Femur (tissue), 1 donor: ENCODE data around the gene SHISA6.

Source experiments
- DNase-seq: peaks from one replicate; pipeline ENCODE4 v3.0.0-alpha.2; 2017

The SHISA6 gene

GRCh38 chr17:11461993-11462548, 221.1 kb downstream of the SHISA6 start:
- DNase-seq = no peak

- no peak for DNase-seq
Measured at GRCh38 chr17:11467639-11468038, 226.6 kb downstream of the SHISA6 start.

DNA sequence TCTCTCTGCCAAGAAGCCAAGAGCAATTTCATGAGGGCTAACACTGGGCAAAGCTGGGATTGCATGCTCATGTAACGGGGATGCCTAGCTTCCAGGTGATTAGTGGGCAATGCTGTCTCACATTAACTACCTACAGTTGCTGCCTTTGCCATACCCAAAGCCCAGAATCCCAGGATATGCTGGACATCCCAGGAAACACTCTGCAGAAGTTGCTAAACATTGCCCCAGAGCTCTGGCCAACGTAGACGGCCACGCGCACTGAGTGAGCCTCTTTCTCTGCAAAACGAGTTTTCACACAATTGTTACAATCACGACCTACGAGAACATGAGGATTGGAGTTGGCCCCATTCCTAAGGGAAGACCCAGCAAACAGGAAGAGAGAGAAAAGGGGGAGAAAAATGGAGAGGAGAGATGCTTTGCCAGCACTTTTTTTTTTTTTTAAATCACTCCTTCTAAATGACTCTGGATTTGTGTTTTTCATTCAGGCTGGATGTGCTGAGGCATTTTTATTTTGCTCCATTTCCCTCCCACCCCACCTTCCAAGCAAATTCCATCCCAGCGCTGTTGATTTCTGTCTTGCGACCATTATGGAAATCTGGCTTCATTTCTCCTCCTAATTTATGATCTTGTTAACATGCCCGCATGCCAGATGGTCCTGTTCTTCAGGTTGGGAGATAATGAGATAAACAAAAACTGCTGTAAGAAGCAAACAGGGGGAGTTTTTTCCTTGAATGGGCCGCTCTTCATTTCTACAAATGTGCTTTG, 244.5 kb downstream of the SHISA6 start:
- DNase-seq = no peak

GRCh38 chr17:11486101-11486867, 245.3 kb downstream of the SHISA6 start:
- no peak for DNase-seq

- no peak for DNase-seq
Measured at GRCh38 chr17:11486868-11487310, 245.9 kb downstream of the SHISA6 start.

DNA sequence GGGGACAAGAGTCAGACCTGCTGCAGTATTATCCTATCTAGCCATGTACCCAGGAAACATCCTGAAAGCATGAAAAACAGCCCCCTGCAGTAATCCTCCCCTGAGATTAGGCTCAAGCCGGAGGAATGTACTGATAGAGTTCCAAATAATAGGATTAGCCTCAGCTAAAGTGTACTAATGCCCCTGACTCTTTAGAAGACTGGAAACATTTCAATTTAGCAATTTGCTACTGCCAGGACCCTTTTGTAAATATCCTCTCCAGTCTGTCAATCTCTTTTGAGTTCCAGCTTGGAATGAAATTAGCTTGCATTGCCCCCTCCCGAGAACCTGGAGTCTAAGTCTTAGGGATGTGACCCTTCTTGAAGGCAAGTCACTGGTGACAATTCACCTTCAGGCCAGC, 246.5 kb downstream of the SHISA6 start:
- no peak for DNase-seq

- no peak for DNase-seq
Measured at GRCh38 chr17:11488407-11488806, 247.4 kb downstream of the SHISA6 start.

GRCh38 chr17:11490171-11490755, 249.2 kb downstream of the SHISA6 start:
- DNase-seq = no peak

DNA sequence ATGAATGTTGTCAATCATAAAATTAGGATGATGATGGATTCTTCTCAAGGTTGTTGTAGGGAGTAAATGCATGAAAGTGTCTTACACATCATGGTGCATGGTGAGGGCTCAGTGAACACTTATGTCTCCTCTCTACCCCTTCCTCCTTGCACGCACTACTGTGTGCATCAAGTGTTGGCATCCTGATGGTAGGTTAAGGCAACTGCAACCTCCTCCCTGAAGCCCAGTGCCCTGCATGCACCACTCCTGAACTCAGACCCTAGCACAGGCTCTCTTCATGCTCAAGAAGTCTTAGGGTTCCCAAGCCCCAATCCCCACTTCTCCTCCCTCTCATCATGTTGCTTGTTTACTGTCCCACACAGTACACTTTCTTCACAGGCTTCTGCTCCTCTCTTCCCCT, 251.5 kb downstream of the SHISA6 start:
- no peak for DNase-seq

- no peak for DNase-seq
Measured at GRCh38 chr17:11493936-11494335, 252.9 kb downstream of the SHISA6 start.

DNA sequence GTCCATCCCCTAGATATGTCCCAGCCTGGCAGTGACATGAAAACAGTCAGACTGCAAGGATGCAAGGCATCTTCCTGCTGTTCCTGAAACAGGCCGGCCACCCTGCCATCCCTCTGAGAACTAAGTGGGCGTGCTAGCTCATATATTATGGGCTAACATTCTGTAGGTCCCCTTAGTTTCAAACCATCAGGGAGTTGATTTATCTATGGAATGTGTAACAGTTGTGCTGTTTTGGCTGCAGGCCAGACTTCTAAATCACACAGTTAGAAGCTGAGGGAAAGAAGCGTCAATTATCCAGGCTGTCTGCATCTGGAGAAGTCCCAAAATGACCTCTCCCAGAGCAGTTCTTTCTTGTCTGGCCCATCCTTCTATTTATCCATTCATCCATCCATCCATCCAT, 254.6 kb downstream of the SHISA6 start:
- no peak for DNase-seq

- DNase-seq = no peak
Measured at GRCh38 chr17:11499881-11500280, 258.9 kb downstream of the SHISA6 start.

- DNase-seq = no peak
Measured at GRCh38 chr17:11503308-11504035, 262.5 kb downstream of the SHISA6 start.

DNA sequence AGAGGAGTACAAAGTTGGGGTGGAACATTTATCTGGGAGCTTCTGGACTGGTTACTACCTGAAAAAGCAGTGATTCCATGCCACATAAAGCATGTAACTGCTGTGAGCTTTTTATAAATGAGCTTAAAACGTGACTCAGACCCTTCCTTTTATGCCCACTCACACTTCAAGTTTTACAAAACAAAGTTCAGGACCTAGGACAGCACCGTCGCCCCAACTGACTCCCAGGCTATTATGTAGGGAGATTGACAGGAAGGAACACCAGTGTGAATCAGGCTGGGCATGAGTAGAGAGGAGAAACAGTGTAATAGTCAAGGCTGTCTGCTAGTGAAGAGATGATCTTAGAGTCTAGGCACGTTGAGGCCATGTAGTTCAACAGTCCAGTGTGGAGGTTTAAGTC, 265.6 kb downstream of the SHISA6 start:
- DNase-seq = peak; percentile 51

DNA sequence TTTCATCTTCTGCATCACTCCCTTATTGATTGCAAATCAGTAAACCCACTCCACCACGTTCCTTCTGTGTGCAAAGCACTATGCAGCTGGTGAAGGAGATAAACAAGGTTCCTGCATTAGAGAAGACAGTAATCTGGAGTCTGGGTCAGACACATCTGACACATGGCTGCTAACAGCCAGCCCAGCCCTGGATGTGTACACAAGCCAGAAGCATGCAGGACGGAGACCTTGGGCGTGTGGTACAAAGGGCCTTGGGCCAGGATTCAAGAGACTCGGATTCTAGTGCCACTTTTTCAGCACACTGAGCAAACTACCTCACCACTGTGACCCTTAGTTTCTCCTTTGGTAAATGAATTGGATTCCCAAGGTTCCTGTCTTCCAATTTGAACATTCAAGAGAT, 270.7 kb downstream of the SHISA6 start:
- DNase-seq = no peak

DNA sequence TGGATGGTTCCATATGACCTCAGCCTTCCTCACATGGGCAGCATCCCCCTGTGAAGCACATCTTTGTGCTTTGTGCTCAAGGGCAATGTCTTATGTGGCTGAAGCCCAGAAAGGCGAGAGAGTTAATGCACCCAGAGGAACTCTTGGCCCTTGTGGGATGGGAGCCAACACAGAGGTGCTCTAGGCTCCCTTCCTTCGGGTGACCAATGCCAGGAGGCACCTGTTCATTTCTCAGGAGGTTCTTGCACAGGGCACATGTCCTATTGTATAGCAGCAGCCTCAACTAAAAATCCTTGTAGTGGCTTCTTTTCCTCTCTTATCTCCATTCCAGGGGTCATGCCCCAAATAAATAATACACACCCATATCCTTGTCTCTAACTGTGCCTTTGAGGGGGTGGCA, 273.6 kb downstream of the SHISA6 start:
- DNase-seq = no peak

- DNase-seq = no peak
Measured at GRCh38 chr17:11514981-11515680, 274.1 kb downstream of the SHISA6 start.

GRCh38 chr17:11515901-11516300, 274.9 kb downstream of the SHISA6 start:
- DNase-seq = no peak

- DNase-seq = no peak
Measured at GRCh38 chr17:11535231-11535630, 294.2 kb downstream of the SHISA6 start.

DNA sequence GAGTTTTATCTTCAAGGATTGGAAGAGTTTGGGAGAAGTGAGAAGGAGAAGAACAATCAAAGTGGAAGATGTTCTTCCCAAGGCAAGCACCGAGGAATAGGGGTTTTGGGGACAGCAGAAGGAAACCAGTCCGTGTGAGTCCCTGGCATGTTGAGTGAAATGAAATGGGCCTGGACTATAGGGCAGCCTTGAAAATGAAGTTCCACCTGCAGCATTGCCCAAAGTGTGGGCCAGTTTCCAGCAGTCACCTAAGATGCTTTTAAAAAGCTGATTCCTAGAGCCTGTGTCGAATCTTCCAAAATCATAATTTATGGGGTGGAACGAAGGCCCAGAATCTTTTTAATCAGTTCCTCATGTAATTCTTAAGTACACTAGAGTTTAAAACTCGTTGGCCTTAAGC, 297.4 kb downstream of the SHISA6 start:
- no peak for DNase-seq

GRCh38 chr17:11539637-11540036, 298.6 kb downstream of the SHISA6 start:
- no peak for DNase-seq

DNA sequence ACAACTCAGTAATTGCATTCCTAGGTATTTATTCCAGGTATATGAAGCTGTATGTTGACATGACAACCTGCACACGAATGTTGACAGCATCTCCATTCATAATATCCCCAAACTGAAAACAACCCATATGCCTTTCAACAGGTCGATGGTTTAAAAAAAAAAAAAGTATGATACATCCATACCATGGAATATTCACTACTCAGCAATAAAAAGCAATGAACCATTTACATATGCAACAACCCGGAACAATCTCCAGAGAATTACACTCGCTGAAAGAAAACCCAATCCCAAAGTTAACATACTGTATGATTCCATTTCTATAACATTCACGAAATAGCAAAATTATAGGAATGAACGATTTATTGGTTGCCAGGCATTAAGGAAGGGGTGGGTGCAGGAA, 304.0 kb downstream of the SHISA6 start:
- no peak for DNase-seq
